Keratinocyte (primary cell): Measurements from ENCODE around the gene PGLYRP3. TPM values are rescaled to one million over a fixed set of nuclear protein-coding genes. Genes with fewer than 3 reads are reported as not detected.

ENCODE experiments used
- DNase-seq: peaks from one replicate; pipeline ENCODE4 v3.0.0-alpha.2; 2011; ENCODE audit warnings: low read depth, missing footprints, low spot score
- FAIRE-seq: peaks from 2 replicates; lab custom pipeline; 2011; peaks lifted over from hg19 to GRCh38; lab: Jason Lieb, UNC
- H2AFZ ChIP-seq: 2 replicates; pipeline ENCODE4 v1.6.0; 2012; ENCODE audit warnings: low read length, control low read depth, inconsistent platforms; ENCODE audit not compliant: control insufficient read depth
- H3K27ac ChIP-seq: 2 replicates; pipeline ENCODE4 v1.5.1; 2011; ENCODE audit warnings: low read length; ENCODE audit not compliant: control insufficient read depth, insufficient read depth
- H3K27me3 ChIP-seq: 3 replicates; pipeline ENCODE4 v1.6.0; 2011; ENCODE audit warnings: low read length; ENCODE audit not compliant: control insufficient read depth, insufficient read depth; ENCODE audit errors: extremely low read depth
- H3K36me3 ChIP-seq, 2 experiments: 2 replicates in 1 of 2; 3 replicates in 1 of 2; pipeline ENCODE4 v1.5.1; 2011; ENCODE audit warnings: low read length in 2 of 2, mild to moderate bottlenecking in 1 of 2; ENCODE audit not compliant: control insufficient read depth in 2 of 2, insufficient read depth in 2 of 2; ENCODE audit errors: extremely low read depth in 1 of 2
- H3K4me1 ChIP-seq: 3 replicates; pipeline ENCODE4 v1.5.1; 2011; ENCODE audit warnings: low read length; ENCODE audit not compliant: control insufficient read depth, insufficient read depth; ENCODE audit errors: extremely low read depth
- H3K4me2 ChIP-seq: 3 replicates; pipeline ENCODE4 v1.6.0; 2011; ENCODE audit warnings: low read depth, low read length; ENCODE audit not compliant: control insufficient read depth, insufficient read depth; ENCODE audit errors: extremely low read depth
- H3K4me3 ChIP-seq, 3 experiments: fragments of 200-600 bp in 1 of 3; sonication (generic) in 1 of 3; 2 replicates in 2 of 3; 3 replicates in 1 of 3; pipeline ENCODE4 v1.5.1; 2011 to 2016; ENCODE audit warnings: low read length in 3 of 3, mild to moderate bottlenecking in 3 of 3, control low read depth in 2 of 3, inconsistent platforms in 1 of 3, low read depth in 1 of 3, mixed read lengths in 1 of 3, mixed run types in 1 of 3, moderate library complexity in 1 of 3; ENCODE audit not compliant: control insufficient read depth in 2 of 3, insufficient read depth in 2 of 3; ENCODE audit errors: extremely low read depth in 1 of 3
- H3K79me2 ChIP-seq: 2 replicates; pipeline ENCODE4 v1.6.0; 2012; ENCODE audit warnings: low read length; ENCODE audit not compliant: control insufficient read depth, insufficient read depth
- H3K9ac ChIP-seq: 3 replicates; pipeline ENCODE4 v1.6.0; 2011; ENCODE audit warnings: low read length; ENCODE audit not compliant: control insufficient read depth, insufficient read depth; ENCODE audit errors: extremely low read depth
- H3K9me1 ChIP-seq: 3 replicates; pipeline ENCODE4 v1.6.0; 2011; ENCODE audit warnings: low read length; ENCODE audit not compliant: control insufficient read depth, insufficient read depth; ENCODE audit errors: extremely low read depth
- H3K9me3 ChIP-seq: 2 replicates; pipeline ENCODE4 v1.5.1; 2012; ENCODE audit warnings: low read depth, low read length; ENCODE audit not compliant: control insufficient read depth
- H4K20me1 ChIP-seq: 3 replicates; pipeline ENCODE4 v1.6.0; 2011; ENCODE audit warnings: low read length; ENCODE audit not compliant: control insufficient read depth, insufficient read depth; ENCODE audit errors: extremely low read depth
- CTCF ChIP-seq, 3 experiments: IDR thresholded peaks in 1 of 3; conservative IDR thresholded peaks in 1 of 3; optimal IDR thresholded peaks in 1 of 3; 2 replicates in 2 of 3; 3 replicates in 1 of 3; pipeline versions ENCODE3 to v1.5.1; 2011; ENCODE audit warnings: low read length in 3 of 3, mild to moderate bottlenecking in 3 of 3, moderate library complexity in 2 of 3, control low read depth in 1 of 3, inconsistent platforms in 1 of 3; ENCODE audit not compliant: insufficient read depth in 2 of 3; ENCODE audit errors: extremely low read depth in 1 of 3
- EZH2 ChIP-seq: IDR thresholded peaks from one replicate; pipeline ENCODE4 v1.6.1; 2012; ENCODE audit warnings: inconsistent platforms, mild to moderate bottlenecking, low read length, moderate library complexity
- dilution Hi-C: fragments of 300-500 bp; cut with MboI; formaldehyde crosslinking; loops from one replicate; pipeline ENCODE4 v1.7.0; 2020; ENCODE audit warnings: low sequenced_read_pairs; ENCODE audit not compliant: extremely low pct_ligation_motif_present
- polyA plus RNA-seq, 5 experiments: library from polyadenylated mRNA; depleted of rRNA in 3 of 5; stranded (reverse) in 3 of 5; stranded (forward) in 1 of 5; unstranded in 1 of 5; fragments of >200 nt; gene quantifications; 1 replicate in 1 of 5; 2 replicates in 3 of 5; 3 replicates in 1 of 5; pipeline versions ENCODE4 v1.2.1 to v1.2.3, GENCODE V29; 2011 to 2012; ENCODE audit warnings: missing spikeins in 2 of 5, low read depth in 1 of 5, low replicate concordance in 1 of 5

PGLYRP3 gene
- polyA plus RNA-seq, 1 donor (not counting 4 experiments of a cell fraction or from before 2014, with no cell fraction given) = 0.93 TPM

GRCh38 chr1:153343040-153343681 lies 30.4 kb upstream of the PGLYRP3 start:
- Histone ChIP-seq H3K9me1 (no peaks in the 10 kb centered on the region), H3K4me2 (peak overlapping the region; percentile 58), H3K4me1 (peaks cover 20% of the 10 kb centered on the region), H3K27ac (no peak overlapping the region), H3K79me2 (no peaks in the 10 kb centered on the region), H2AFZ (peak overlapping the region; percentile 79), H3K27me3 (no peaks in the 10 kb centered on the region), H3K9me3 (no peaks in the 10 kb centered on the region), H3K4me3 (no peak overlapping the region), H4K20me1 (no peaks in the 10 kb centered on the region), H3K36me3 (no peaks in the 10 kb centered on the region), H3K9ac (no peak overlapping the region)
- dilution Hi-C loops = no loop called here
- TF ChIP-seq CTCF (optimal IDR thresholded peaks at IDR 0.05 in 1 of 3, IDR thresholded peaks at IDR 0.05 in 1 of 3, conservative IDR thresholded peaks at IDR 0.05 in 1 of 3; ENCODE audit: extremely low read depth in 1 of 3, insufficient read depth in 2 of 3, low read length in 3 of 3) = no peak
- TF ChIP-seq EZH2 = no peak
- FAIRE-seq = peak; percentile 72
- no peak for DNase-seq

- H3K79me2 ChIP-seq = no peaks in the 10 kb centered on the region
- H4K20me1 ChIP-seq = no peaks in the 10 kb centered on the region
- TF ChIP-seq CTCF (optimal IDR thresholded peaks at IDR 0.05 in 1 of 3, IDR thresholded peaks at IDR 0.05 in 1 of 3, conservative IDR thresholded peaks at IDR 0.05 in 1 of 3; ENCODE audit: extremely low read depth in 1 of 3, insufficient read depth in 2 of 3, low read length in 3 of 3) = no peak
- TF ChIP-seq EZH2 = no peak
- no peak overlapping the region for H3K9ac ChIP-seq
- H3K36me3 ChIP-seq = no peaks in the 10 kb centered on the region
- DNase-seq (no peak), FAIRE-seq (no peak)
- no peak overlapping the region for H3K4me3 ChIP-seq
- no peak overlapping the region for H3K27ac ChIP-seq
- H2AFZ ChIP-seq = no peak overlapping the region
- H3K4me1 ChIP-seq = peaks cover 20% of the 10 kb centered on the region
- H3K27me3 ChIP-seq = no peaks in the 10 kb centered on the region
- no peaks in the 10 kb centered on the region for H3K9me3 ChIP-seq
- H3K4me2 ChIP-seq = no peak overlapping the region
- no peaks in the 10 kb centered on the region for H3K9me1 ChIP-seq
- dilution Hi-C loops = no loop called here
Observed at GRCh38 chr1:153342178-153342577, 29.4 kb upstream of the PGLYRP3 start.
